Smooth muscle cell (in vitro differentiated cells): ENCODE data around the gene SFTA2. TPM values are rescaled to one million over a fixed set of nuclear protein-coding genes. Genes with fewer than 3 reads are reported as not detected.

Source experiments
- DNase-seq: peaks from one replicate; lab custom pipeline; 2025; ENCODE audit not compliant: unreplicated experiment; lab: John Stamatoyannopoulos, UW
- H2AFZ ChIP-seq: fragments of 200-600 bp; sonication (generic); 2 replicates; pipeline ENCODE4 v1.6.0; 2016; ENCODE audit warnings: antibody characterized with exemption, low read depth, mild to moderate bottlenecking
- H3F3A ChIP-seq: fragments of 200-600 bp; sonication (generic); 2 replicates; pipeline ENCODE4 v1.6.0; 2017; ENCODE audit warnings: antibody characterized with exemption, low read depth
- H3K27ac ChIP-seq: fragments of 200-600 bp; sonication (generic); 2 replicates; pipeline ENCODE4 v1.5.1; 2016; ENCODE audit warnings: low read depth, mild to moderate bottlenecking
- H3K27me3 ChIP-seq: fragments of 200-600 bp; sonication (generic); 2 replicates; pipeline ENCODE4 v1.6.1; 2016; ENCODE audit warnings: low read depth, mild to moderate bottlenecking
- H3K36me3 ChIP-seq: fragments of 200-600 bp; sonication (generic); 2 replicates; pipeline ENCODE4 v1.5.1; 2016; ENCODE audit warnings: low read depth
- H3K4me1 ChIP-seq: fragments of 200-600 bp; sonication (generic); 2 replicates; pipeline ENCODE4 v1.5.1; 2016; ENCODE audit warnings: low read depth
- H3K4me2 ChIP-seq: fragments of 200-600 bp; sonication (generic); 2 replicates; pipeline ENCODE4 v1.6.0; 2016; ENCODE audit warnings: mild to moderate bottlenecking
- H3K4me3 ChIP-seq: fragments of 200-600 bp; sonication (generic); 2 replicates; pipeline ENCODE4 v1.5.1; 2016; ENCODE audit warnings: mild to moderate bottlenecking
- H3K79me2 ChIP-seq: fragments of 200-600 bp; sonication (generic); 2 replicates; pipeline ENCODE4 v1.6.0; 2016; ENCODE audit warnings: low read depth, mild to moderate bottlenecking
- H3K9ac ChIP-seq: fragments of 200-600 bp; sonication (generic); 2 replicates; pipeline ENCODE4 v1.6.0; 2016; ENCODE audit warnings: low read depth
- H3K9me3 ChIP-seq: fragments of 200-600 bp; sonication (generic); replicated peaks from 2 replicates; pipeline ENCODE4 v1.5.1; 2016; ENCODE audit warnings: low read depth
- H4K20me1 ChIP-seq: fragments of 200-600 bp; sonication (generic); 2 replicates; pipeline ENCODE4 v1.6.0; 2016; ENCODE audit warnings: low read depth
- CTCF ChIP-seq: fragments of 200-600 bp; sonication (generic); IDR thresholded peaks from 2 replicates; pipeline ENCODE4 v1.5.1; 2017; ENCODE audit warnings: borderline replicate concordance, mild to moderate bottlenecking, antibody characterized with exemption; ENCODE audit not compliant: insufficient read depth, poor library complexity, severe bottlenecking
- WGBS: methylation state at CpG from one replicate; pipeline ENCODE4 v1.1.7; 2016; ENCODE audit warnings: low lambda C conversion rate; 5-methylcytosine and 5-hydroxymethylcytosine counted together
- polyA plus RNA-seq: library from polyadenylated mRNA; unstranded; fragments of >200 nt; fragmentation: Nextera tagmentation; extraction: Ambion mirVana; gene quantifications from 2 replicates; pipeline ENCODE4 v1.2.1, GENCODE V29; 2016
- total RNA-seq: library from RNA; depleted of rRNA; stranded (reverse); fragments of >200 nt; gene quantifications from 2 replicates; pipeline ENCODE4 v1.2.3, GENCODE V29; 2014

The SFTA2 gene
- total and polyA plus RNA-seq, 2 experiments from 2014 or later = not detected

GRCh38 chr6:30918670-30919069 is 13.3 kb downstream of the SFTA2 start:
- H3K27ac ChIP-seq = no peak overlapping the region

GRCh38 chr6:30917487-30917886 is 14.5 kb downstream of the SFTA2 start:
- Histone ChIP-seq H3K9me3 (no peaks in the 10 kb centered on the region), H4K20me1 (no peaks in the 10 kb centered on the region), H3K9ac (no peak overlapping the region), H3F3A (peaks cover 8% of the 10 kb centered on the region), H2AFZ (no peak overlapping the region), H3K36me3 (no peaks in the 10 kb centered on the region), H3K4me1 (peaks cover 12% of the 10 kb centered on the region), H3K4me3 (no peak overlapping the region), H3K27ac (no peak overlapping the region), H3K79me2 (no peaks in the 10 kb centered on the region), H3K27me3 (no peaks in the 10 kb centered on the region), H3K4me2 (no peak overlapping the region)
- 93% methylated on average over 8 of the region's 8 CpGs for WGBS
- DNase-seq = no peak
- TF ChIP-seq CTCF = no peak

More at GRCh38 chr6:30918670-30919069, 13.3 kb downstream of the SFTA2 start:
- DNase-seq = no peak
- no peaks in the 10 kb centered on the region for H3F3A ChIP-seq
- 84% methylated on average over 8 of the region's 8 CpGs for WGBS
- no peak overlapping the region for H2AFZ ChIP-seq
- no peaks in the 10 kb centered on the region for H3K79me2 ChIP-seq
- peaks cover 9% of the 10 kb centered on the region for H3K4me1 ChIP-seq
- no peak overlapping the region for H3K4me3 ChIP-seq
- no peak overlapping the region for H3K4me2 ChIP-seq
- H3K27me3 ChIP-seq = no peaks in the 10 kb centered on the region
- H4K20me1 ChIP-seq = no peaks in the 10 kb centered on the region
- H3K9ac ChIP-seq = no peak overlapping the region
- no peaks in the 10 kb centered on the region for H3K9me3 ChIP-seq
- H3K36me3 ChIP-seq = no peaks in the 10 kb centered on the region
- no peak for TF ChIP-seq CTCF

- H3K4me3 ChIP-seq = no peak overlapping the region
- no peak overlapping the region for H3K4me2 ChIP-seq
- no peak overlapping the region for H3K9ac ChIP-seq
- no peaks in the 10 kb centered on the region for H3K36me3 ChIP-seq
- TF ChIP-seq CTCF = no peak
- peaks cover 12% of the 10 kb centered on the region for H3K4me1 ChIP-seq
- no peak overlapping the region for H2AFZ ChIP-seq
- H3K27me3 ChIP-seq = no peaks in the 10 kb centered on the region
- peaks cover 9% of the 10 kb centered on the region for H3F3A ChIP-seq
- no peaks in the 10 kb centered on the region for H4K20me1 ChIP-seq
- no peak overlapping the region for H3K27ac ChIP-seq
- DNase-seq = no peak
- no peaks in the 10 kb centered on the region for H3K9me3 ChIP-seq
- 81% methylated on average over 7 of the region's 7 CpGs for WGBS
- no peaks in the 10 kb centered on the region for H3K79me2 ChIP-seq
Measured at GRCh38 chr6:30917041-30917440, 14.9 kb downstream of the SFTA2 start.

- H3K9me3 ChIP-seq = no peaks in the 10 kb centered on the region
- 34% methylated on average over 5 of the region's 5 CpGs for WGBS
- H3K27me3 ChIP-seq = no peaks in the 10 kb centered on the region
- H3K4me2 ChIP-seq = no peak overlapping the region
- no peak overlapping the region for H3K9ac ChIP-seq
- no peak overlapping the region for H3K4me3 ChIP-seq
- H3F3A ChIP-seq = peaks cover 9% of the 10 kb centered on the region
- TF ChIP-seq CTCF = peak; percentile 50
- no peak overlapping the region for H3K27ac ChIP-seq
- H2AFZ ChIP-seq = no peak overlapping the region
- no peaks in the 10 kb centered on the region for H4K20me1 ChIP-seq
- no peaks in the 10 kb centered on the region for H3K79me2 ChIP-seq
- no peak for DNase-seq
- H3K36me3 ChIP-seq = no peaks in the 10 kb centered on the region
- H3K4me1 ChIP-seq = peaks cover 12% of the 10 kb centered on the region
Measured at GRCh38 chr6:30915591-30915946, 16.4 kb downstream of the SFTA2 start.
